Measurements from ENCODE around the gene FOXA2.

DNA sequence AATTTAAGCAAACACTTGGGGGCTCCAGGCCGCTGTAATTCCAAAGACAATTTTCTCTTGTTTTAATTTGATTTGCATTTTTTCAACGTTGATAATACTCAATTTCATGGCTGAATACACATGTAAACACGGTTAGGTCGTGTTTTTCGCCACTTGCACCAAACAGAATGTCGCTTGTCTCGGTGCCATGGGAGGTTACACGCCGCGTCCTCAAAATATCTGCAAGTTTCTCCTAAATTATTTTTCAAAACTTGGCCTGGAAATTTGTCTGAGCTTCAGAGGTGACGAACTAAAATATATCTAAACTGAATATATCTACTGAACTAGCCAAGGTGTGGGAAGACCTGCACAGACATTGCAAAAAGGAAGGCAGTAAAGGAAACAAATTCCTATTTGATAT lies 15.0 kb downstream of the FOXA2 start:
- TF ChIP-seq, protein P1, sequence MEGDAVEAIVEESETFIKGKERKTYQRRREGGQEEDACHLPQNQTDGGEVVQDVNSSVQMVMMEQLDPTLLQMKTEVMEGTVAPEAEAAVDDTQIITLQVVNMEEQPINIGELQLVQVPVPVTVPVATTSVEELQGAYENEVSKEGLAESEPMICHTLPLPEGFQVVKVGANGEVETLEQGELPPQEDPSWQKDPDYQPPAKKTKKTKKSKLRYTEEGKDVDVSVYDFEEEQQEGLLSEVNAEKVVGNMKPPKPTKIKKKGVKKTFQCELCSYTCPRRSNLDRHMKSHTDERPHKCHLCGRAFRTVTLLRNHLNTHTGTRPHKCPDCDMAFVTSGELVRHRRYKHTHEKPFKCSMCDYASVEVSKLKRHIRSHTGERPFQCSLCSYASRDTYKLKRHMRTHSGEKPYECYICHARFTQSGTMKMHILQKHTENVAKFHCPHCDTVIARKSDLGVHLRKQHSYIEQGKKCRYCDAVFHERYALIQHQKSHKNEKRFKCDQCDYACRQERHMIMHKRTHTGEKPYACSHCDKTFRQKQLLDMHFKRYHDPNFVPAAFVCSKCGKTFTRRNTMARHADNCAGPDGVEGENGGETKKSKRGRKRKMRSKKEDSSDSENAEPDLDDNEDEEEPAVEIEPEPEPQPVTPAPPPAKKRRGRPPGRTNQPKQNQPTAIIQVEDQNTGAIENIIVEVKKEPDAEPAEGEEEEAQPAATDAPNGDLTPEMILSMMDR (IDR thresholded peaks at IDR 0.05) = no peak
- TF ChIP-seq POLR2AphosphoS5 (IDR thresholded peaks at IDR 0.05) (no peak), POLR2A (IDR thresholded peaks at IDR 0.05) (no peak), EP300 (IDR thresholded peaks at IDR 0.05) (no peak)
